GM18870 (cell line): ENCODE data around the gene COA1.

Experiments used
- ATAC-seq: cut with Tn5 transposase; IDR thresholded peaks from one replicate; pipeline ENCODE4 v1.9.1; 2021; ENCODE audit warnings: moderate library complexity; ENCODE audit not compliant: unreplicated experiment

Gene COA1

GRCh38 chr7:43658718-43659548, 70.4 kb downstream of the COA1 start:
- ATAC-seq = peak; percentile 76

GRCh38 chr7:43656997-43657396, 72.3 kb downstream of the COA1 start:
- no peak for ATAC-seq

GRCh38 chr7:43655584-43655983, 73.7 kb downstream of the COA1 start:
- ATAC-seq = no peak

GRCh38 chr7:43653891-43654504, 75.3 kb downstream of the COA1 start:
- ATAC-seq = no peak

GRCh38 chr7:43653466-43653865, 75.9 kb downstream of the COA1 start:
- no peak for ATAC-seq

GRCh38 chr7:43652364-43652763, 77.0 kb downstream of the COA1 start:
- ATAC-seq = no peak

GRCh38 chr7:43650457-43651052, 78.8 kb downstream of the COA1 start:
- no peak for ATAC-seq

GRCh38 chr7:43649755-43650274, 79.5 kb downstream of the COA1 start:
- ATAC-seq = peak; percentile 67

GRCh38 chr7:43648473-43649406, 80.6 kb downstream of the COA1 start:
- ATAC-seq = peak; percentile 46

- peak; percentile 28 for ATAC-seq
Observed at GRCh38 chr7:43647673-43648472, 81.5 kb downstream of the COA1 start.

GRCh38 chr7:43647339-43647672, 82.0 kb downstream of the COA1 start:
- no peak for ATAC-seq

GRCh38 chr7:43646603-43647338, 82.6 kb downstream of the COA1 start:
- no peak for ATAC-seq

- no peak for ATAC-seq
Observed at GRCh38 chr7:43645699-43646226, 83.6 kb downstream of the COA1 start.

- ATAC-seq = no peak
Observed at GRCh38 chr7:43643846-43644245, 85.5 kb downstream of the COA1 start.

GRCh38 chr7:43642897-43643630, 86.3 kb downstream of the COA1 start:
- ATAC-seq = no peak

- ATAC-seq = no peak
Observed at GRCh38 chr7:43640679-43641078, 88.6 kb downstream of the COA1 start.

GRCh38 chr7:43639858-43640491, 89.3 kb downstream of the COA1 start:
- no peak for ATAC-seq
